ENCODE measurements around the gene MS4A4E. TPM values are rescaled to one million over a fixed set of nuclear protein-coding genes. Genes with fewer than 3 reads are reported as not detected.

Gene MS4A4E
- total RNA-seq, 2 experiments from 2014 or later = not detected

DNA sequence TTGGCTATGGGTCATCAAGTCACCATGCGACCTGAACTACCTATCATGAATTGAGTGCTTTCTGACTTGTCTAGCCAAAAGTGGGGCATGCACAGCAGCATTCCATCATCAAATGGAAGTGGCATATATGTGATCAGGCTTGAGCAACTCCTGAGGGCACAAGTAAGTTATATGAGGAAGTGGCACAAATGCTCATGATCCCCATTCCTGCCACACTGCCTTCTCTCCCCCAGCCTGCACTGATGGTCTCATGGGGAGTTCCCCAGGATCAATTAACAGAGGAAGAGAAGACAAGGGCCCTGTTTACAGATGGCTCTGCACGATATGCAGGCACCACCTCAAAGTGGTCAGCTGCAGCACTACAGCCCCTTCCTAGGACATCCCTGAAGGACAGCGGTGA, 21.8 kb downstream of the MS4A4E start:
- BruUV-seq (replicated peaks) = no TSS peak
- intact Hi-C loops (cut with micrococcal nuclease; ENCODE audit: unreplicated experiment) = no loop called here
- CTCF ChIA-PET (ENCODE audit: unreplicated experiment) = no interaction called here
- H2AFZ ChIP-seq (ENCODE audit: low read length) = no peak overlapping the region
- no peak overlapping the region for H3K4me3 ChIP-seq (ENCODE audit: low read depth, low read length, poor library complexity, severe bottlenecking)
- H3K9me3 ChIP-seq (ENCODE audit: low read length) = no peaks in the 10 kb centered on the region
- no peaks in the 10 kb centered on the region for H3K36me3 ChIP-seq (ENCODE audit: insufficient read depth, low read length)
- POLR2A ChIA-PET = no interaction called here
- H4K20me1 ChIP-seq (ENCODE audit: insufficient read depth, low read length) = no peaks in the 10 kb centered on the region
- H3K9me2 ChIP-seq (ENCODE audit: insufficient read depth, low read length) = no peaks in the 10 kb centered on the region
- DNase-seq (ENCODE audit: low spot score) = no peak
- no peaks in the 10 kb centered on the region for H3K79me2 ChIP-seq (ENCODE audit: insufficient read depth, low read depth, low read length)
- TF ChIP-seq, protein P1, sequence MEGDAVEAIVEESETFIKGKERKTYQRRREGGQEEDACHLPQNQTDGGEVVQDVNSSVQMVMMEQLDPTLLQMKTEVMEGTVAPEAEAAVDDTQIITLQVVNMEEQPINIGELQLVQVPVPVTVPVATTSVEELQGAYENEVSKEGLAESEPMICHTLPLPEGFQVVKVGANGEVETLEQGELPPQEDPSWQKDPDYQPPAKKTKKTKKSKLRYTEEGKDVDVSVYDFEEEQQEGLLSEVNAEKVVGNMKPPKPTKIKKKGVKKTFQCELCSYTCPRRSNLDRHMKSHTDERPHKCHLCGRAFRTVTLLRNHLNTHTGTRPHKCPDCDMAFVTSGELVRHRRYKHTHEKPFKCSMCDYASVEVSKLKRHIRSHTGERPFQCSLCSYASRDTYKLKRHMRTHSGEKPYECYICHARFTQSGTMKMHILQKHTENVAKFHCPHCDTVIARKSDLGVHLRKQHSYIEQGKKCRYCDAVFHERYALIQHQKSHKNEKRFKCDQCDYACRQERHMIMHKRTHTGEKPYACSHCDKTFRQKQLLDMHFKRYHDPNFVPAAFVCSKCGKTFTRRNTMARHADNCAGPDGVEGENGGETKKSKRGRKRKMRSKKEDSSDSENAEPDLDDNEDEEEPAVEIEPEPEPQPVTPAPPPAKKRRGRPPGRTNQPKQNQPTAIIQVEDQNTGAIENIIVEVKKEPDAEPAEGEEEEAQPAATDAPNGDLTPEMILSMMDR (conservative IDR thresholded peaks at IDR 0.05; ENCODE audit: low read length) = no peak
- TF ChIP-seq EZH2phosphoT487 (IDR thresholded peaks at IDR 0.05; ENCODE audit: borderline replicate concordance, low read depth, low read length) = no peak
- H3K4me2 ChIP-seq (ENCODE audit: low read length) = no peak overlapping the region
- no peaks in the 10 kb centered on the region for H3K4me1 ChIP-seq (ENCODE audit: insufficient read depth, low read length, poor library complexity, severe bottlenecking)
- no peak overlapping the region for H3K27ac ChIP-seq (ENCODE audit: low read depth, low read length, poor library complexity, severe bottlenecking)

DNA sequence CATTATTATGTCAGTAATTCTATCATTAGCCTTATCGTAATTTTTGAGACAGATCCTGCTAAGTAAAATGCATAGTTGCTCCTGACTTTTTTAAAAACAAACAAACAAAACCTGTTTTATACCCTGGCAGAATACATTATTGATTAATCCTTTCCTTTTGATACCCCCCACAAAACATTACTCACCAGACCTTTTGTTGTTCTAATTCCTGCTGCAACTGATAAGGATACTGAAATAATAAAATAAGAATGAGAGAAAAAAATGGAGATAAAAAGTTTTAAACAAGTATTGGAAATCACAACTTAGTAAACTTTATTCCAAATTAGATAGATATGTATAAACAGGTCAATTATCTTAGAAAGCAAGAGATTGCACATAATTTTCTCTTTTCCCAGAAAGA, 28.6 kb downstream of the MS4A4E start:
- TF ChIP-seq, protein P1 (conservative IDR thresholded peaks at IDR 0.05; ENCODE audit: low read length) = no peak
- no peak for TF ChIP-seq EZH2phosphoT487 (IDR thresholded peaks at IDR 0.05; ENCODE audit: borderline replicate concordance, low read depth, low read length)
- no peak for DNase-seq (ENCODE audit: low spot score)
- BruUV-seq (replicated peaks) = no TSS peak
- Histone ChIP-seq H3K9me2 (ENCODE audit: insufficient read depth, low read length) (no peaks in the 10 kb centered on the region), H3K9me3 (ENCODE audit: low read length) (no peaks in the 10 kb centered on the region), H2AFZ (ENCODE audit: low read length) (no peak overlapping the region), H3K4me3 (ENCODE audit: low read depth, low read length, poor library complexity, severe bottlenecking) (no peak overlapping the region), H3K36me3 (ENCODE audit: insufficient read depth, low read length) (no peaks in the 10 kb centered on the region), H4K20me1 (ENCODE audit: insufficient read depth, low read length) (no peaks in the 10 kb centered on the region), H3K79me2 (ENCODE audit: insufficient read depth, low read depth, low read length) (no peaks in the 10 kb centered on the region), H3K27ac (ENCODE audit: low read depth, low read length, poor library complexity, severe bottlenecking) (no peak overlapping the region), H3K4me2 (ENCODE audit: low read length) (no peak overlapping the region), H3K4me1 (ENCODE audit: insufficient read depth, low read length, poor library complexity, severe bottlenecking) (no peaks in the 10 kb centered on the region)
- CTCF ChIA-PET (ENCODE audit: unreplicated experiment) = no interaction called here
- intact Hi-C loops (cut with micrococcal nuclease; ENCODE audit: unreplicated experiment) = no loop called here
- POLR2A ChIA-PET = no interaction called here

DNA sequence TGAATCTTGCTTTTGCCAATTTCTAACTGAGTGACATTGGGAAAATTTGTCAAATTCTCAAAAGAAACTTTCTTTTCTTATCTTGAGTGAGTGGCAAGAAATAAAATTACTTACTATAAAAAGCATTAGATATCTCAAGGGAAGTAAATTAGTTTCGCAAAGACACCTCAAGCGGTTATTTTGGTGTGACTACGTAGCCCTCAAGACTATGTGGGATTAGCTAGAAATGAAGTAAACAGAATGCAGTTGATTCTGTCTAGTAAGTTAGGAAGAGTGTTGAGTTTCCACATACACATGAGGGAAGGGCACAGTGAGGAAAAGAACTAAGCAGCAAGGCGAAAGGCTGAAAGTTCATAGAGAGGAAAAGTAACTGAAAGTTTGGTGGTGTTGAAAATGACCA, 31.7 kb downstream of the MS4A4E start:
- Histone ChIP-seq H2AFZ (ENCODE audit: low read length) (no peak overlapping the region), H3K36me3 (ENCODE audit: insufficient read depth, low read length) (no peaks in the 10 kb centered on the region), H3K27ac (ENCODE audit: low read depth, low read length, poor library complexity, severe bottlenecking) (no peak overlapping the region), H3K4me3 (ENCODE audit: low read depth, low read length, poor library complexity, severe bottlenecking) (no peak overlapping the region), H3K4me1 (ENCODE audit: insufficient read depth, low read length, poor library complexity, severe bottlenecking) (no peaks in the 10 kb centered on the region), H3K4me2 (ENCODE audit: low read length) (no peak overlapping the region), H3K9me2 (ENCODE audit: insufficient read depth, low read length) (no peaks in the 10 kb centered on the region), H4K20me1 (ENCODE audit: insufficient read depth, low read length) (no peaks in the 10 kb centered on the region), H3K9me3 (ENCODE audit: low read length) (no peaks in the 10 kb centered on the region), H3K79me2 (ENCODE audit: insufficient read depth, low read depth, low read length) (no peaks in the 10 kb centered on the region)
- CTCF ChIA-PET (ENCODE audit: unreplicated experiment) = no interaction called here
- POLR2A ChIA-PET = no interaction called here
- intact Hi-C loops (cut with micrococcal nuclease; ENCODE audit: unreplicated experiment) = no loop called here
- no TSS peak for BruUV-seq (replicated peaks)
- no peak for DNase-seq (ENCODE audit: low spot score)
- TF ChIP-seq EZH2phosphoT487 (IDR thresholded peaks at IDR 0.05; ENCODE audit: borderline replicate concordance, low read depth, low read length) = no peak
- TF ChIP-seq, protein P1 (conservative IDR thresholded peaks at IDR 0.05; ENCODE audit: low read length) = no peak

Data from OCI-LY7 (cell line).